ENCODE measurements around the gene ZIC1.

- TF ChIP-seq TAF1 (IDR thresholded peaks at IDR 0.05; ENCODE audit: low read depth) (no peak), CREB1 (IDR thresholded peaks at IDR 0.05; ENCODE audit: low read depth) (no peak), CEBPB (IDR thresholded peaks at IDR 0.05) (no peak), REST (IDR thresholded peaks at IDR 0.05; ENCODE audit: low read depth) (no peak), RAD21 (IDR thresholded peaks at IDR 0.05; ENCODE audit: low read depth) (no peak), MAX (IDR thresholded peaks at IDR 0.05) (no peak), FOXM1 (IDR thresholded peaks at IDR 0.05; ENCODE audit: borderline replicate concordance, low read depth) (no peak), EGR1 (IDR thresholded peaks at IDR 0.05) (no peak), NFIC (IDR thresholded peaks at IDR 0.05) (no peak), EP300 (IDR thresholded peaks at IDR 0.05; ENCODE audit: borderline replicate concordance) (no peak), TCF12 (IDR thresholded peaks at IDR 0.05; ENCODE audit: low read depth) (no peak), YY1 (IDR thresholded peaks at IDR 0.05; ENCODE audit: low read depth) (no peak), USF1 (IDR thresholded peaks at IDR 0.05) (no peak)
Measured at GRCh38 chr3:147369231-147369630, 39.9 kb upstream of the ZIC1 start.

All from Ishikawa (cell line).